GM12891 (cell line): ENCODE results near the gene RBM34.

ENCODE experiments used
- DNase-seq: peaks from one replicate; pipeline ENCODE4 v3.0.0; 2011; ENCODE audit warnings: low spot score; ENCODE audit not compliant: insufficient read length
- FAIRE-seq: peaks from 2 replicates; lab custom pipeline; 2011; peaks lifted over from hg19 to GRCh38; lab: Jason Lieb, UNC
- PAX5 ChIP-seq: IDR thresholded peaks from 2 replicates; pipeline ENCODE4 v1.6.1; 2011; ENCODE audit warnings: low read length, moderate library complexity, mild to moderate bottlenecking; ENCODE audit not compliant: insufficient read depth, severe bottlenecking
- POLR2A ChIP-seq: IDR thresholded peaks from 2 replicates; pipeline ENCODE4 v1.6.1; 2011; ENCODE audit warnings: low read depth, low read length, control low read depth
- POLR2AphosphoS5 ChIP-seq: IDR thresholded peaks from 2 replicates; pipeline ENCODE4 v1.6.1; 2011; ENCODE audit warnings: low read depth, low read length, control low read depth
- POU2F2 ChIP-seq: IDR thresholded peaks from 2 replicates; pipeline ENCODE4 v1.6.1; 2011; ENCODE audit warnings: low read depth, mild to moderate bottlenecking, control low read depth, low read length, moderate library complexity
- SPI1 ChIP-seq: IDR thresholded peaks from 2 replicates; pipeline ENCODE4 v1.6.1; 2011; ENCODE audit warnings: low read depth, low read length, control low read depth
- TAF1 ChIP-seq: IDR thresholded peaks from 2 replicates; pipeline ENCODE4 v1.6.1; 2011; ENCODE audit warnings: low read depth, low read length, control low read depth

Gene RBM34

GRCh38 chr1:235156740-235157139 is 4.3 kb downstream of the RBM34 start:
- no peak for TF ChIP-seq SPI1
- TF ChIP-seq POLR2AphosphoS5: no peak
- no peak for TF ChIP-seq POU2F2
- TF ChIP-seq POLR2A: no peak
- TF ChIP-seq TAF1: no peak
- no peak for TF ChIP-seq PAX5
- FAIRE-seq: no peak
- no peak for DNase-seq

GRCh38 chr1:235156265-235156664 is 4.8 kb downstream of the RBM34 start:
- no peak for TF ChIP-seq TAF1
- no peak for TF ChIP-seq POLR2AphosphoS5
- no peak for TF ChIP-seq POLR2A
- TF ChIP-seq PAX5: no peak
- TF ChIP-seq SPI1: no peak
- no peak for TF ChIP-seq POU2F2
- DNase-seq: no peak
- no peak for FAIRE-seq

GRCh38 chr1:235152235-235152634 is 8.8 kb downstream of the RBM34 start:
- no peak for FAIRE-seq
- TF ChIP-seq POU2F2: no peak
- no peak for TF ChIP-seq SPI1
- TF ChIP-seq PAX5: no peak
- TF ChIP-seq POLR2AphosphoS5: no peak
- no peak for DNase-seq

GRCh38 chr1:235151033-235151432 is 10.0 kb downstream of the RBM34 start:
- TF ChIP-seq SPI1 (no peak), TAF1 (no peak), POU2F2 (no peak), POLR2A (no peak), POLR2AphosphoS5 (no peak), PAX5 (no peak)
- no peak for FAIRE-seq

GRCh38 chr1:235149824-235150223 is 11.2 kb downstream of the RBM34 start:
- FAIRE-seq: no peak
- DNase-seq: no peak
- TF ChIP-seq POLR2A: no peak
- no peak for TF ChIP-seq POLR2AphosphoS5
- TF ChIP-seq POU2F2: no peak
- no peak for TF ChIP-seq TAF1
- no peak for TF ChIP-seq SPI1
- TF ChIP-seq PAX5: no peak

More at GRCh38 chr1:235151033-235151432, 10.0 kb downstream of the RBM34 start:
- no peak for DNase-seq

GRCh38 chr1:235147269-235147668 is 13.8 kb downstream of the RBM34 start:
- DNase-seq: no peak
- FAIRE-seq: no peak
- TF ChIP-seq POLR2AphosphoS5 (no peak), POU2F2 (no peak), SPI1 (no peak), PAX5 (no peak), TAF1 (no peak), POLR2A (no peak)

GRCh38 chr1:235145639-235146038 is 15.4 kb downstream of the RBM34 start:
- FAIRE-seq (peak; percentile 64), DNase-seq (no peak)
- TF ChIP-seq PAX5: no peak
- TF ChIP-seq SPI1: no peak
- no peak for TF ChIP-seq POLR2AphosphoS5
- no peak for TF ChIP-seq TAF1
- no peak for TF ChIP-seq POLR2A
- TF ChIP-seq POU2F2: no peak

- FAIRE-seq (no peak), DNase-seq (no peak)
These were observed 18.1 kb downstream of the RBM34 start for GRCh38 chr1:235142991-235143390.

GRCh38 chr1:235139315-235139714 is 21.7 kb downstream of the RBM34 start:
- no peak for FAIRE-seq
- TF ChIP-seq POU2F2: no peak
- TF ChIP-seq PAX5: no peak
- TF ChIP-seq SPI1: no peak
- TF ChIP-seq TAF1: no peak
- TF ChIP-seq POLR2A: no peak
- no peak for TF ChIP-seq POLR2AphosphoS5

More at GRCh38 chr1:235142991-235143390, 18.1 kb downstream of the RBM34 start:
- TF ChIP-seq POLR2AphosphoS5: no peak
- TF ChIP-seq SPI1: no peak

GRCh38 chr1:235138821-235139220 is 22.2 kb downstream of the RBM34 start:
- DNase-seq (no peak), FAIRE-seq (no peak)
- TF ChIP-seq SPI1: no peak
- TF ChIP-seq TAF1: no peak
- TF ChIP-seq POLR2A: no peak
- no peak for TF ChIP-seq POLR2AphosphoS5
- TF ChIP-seq PAX5: no peak

More at GRCh38 chr1:235139315-235139714, 21.7 kb downstream of the RBM34 start:
- no peak for DNase-seq

- DNase-seq (no peak), FAIRE-seq (no peak)
- TF ChIP-seq POLR2AphosphoS5: no peak
- no peak for TF ChIP-seq POU2F2
- TF ChIP-seq SPI1: no peak
- TF ChIP-seq POLR2A: no peak
- TF ChIP-seq TAF1: no peak
- no peak for TF ChIP-seq PAX5
These were observed 24.9 kb downstream of the RBM34 start for GRCh38 chr1:235136111-235136510.
